Bronchial epithelial cell (primary cell): ENCODE data around the gene FAM13A. TPM values are rescaled to one million over a fixed set of nuclear protein-coding genes. Genes with fewer than 3 reads are reported as not detected.

Source experiments
- DNase-seq: peaks from one replicate; pipeline ENCODE4 v3.0.0-alpha.2; 2010; ENCODE audit warnings: low read depth
- FAIRE-seq: peaks from 2 replicates; lab custom pipeline; 2011; peaks lifted over from hg19 to GRCh38; lab: Jason Lieb, UNC
- H3K27me3 ChIP-seq: 2 replicates; pipeline ENCODE4 v1.5.1; 2011; ENCODE audit warnings: low read length; ENCODE audit not compliant: control insufficient read depth, insufficient read depth
- H3K36me3 ChIP-seq: 2 replicates; pipeline ENCODE4 v1.5.1; 2011; ENCODE audit warnings: low read length; ENCODE audit not compliant: control insufficient read depth, insufficient read depth
- H3K4me3 ChIP-seq: 2 replicates; pipeline ENCODE4 v1.5.1; 2011; ENCODE audit warnings: mild to moderate bottlenecking, low read depth, low read length, control low read depth
- CTCF ChIP-seq: IDR thresholded peaks from 2 replicates; pipeline ENCODE4 v1.5.1; 2011; ENCODE audit warnings: mild to moderate bottlenecking, moderate library complexity, low read length, control low read depth, inconsistent platforms; ENCODE audit not compliant: insufficient read depth, severe bottlenecking
- total RNA-seq: library from RNA; depleted of rRNA; stranded (reverse); fragments of >200 nt; gene quantifications from 2 replicates; pipeline ENCODE4 v1.2.1, GENCODE V29; 2014

The FAM13A gene
- total RNA-seq, 1 donor from 2014 or later = 5.8 TPM

- no peak for TF ChIP-seq CTCF
- FAIRE-seq (no peak), DNase-seq (no peak)
- Histone ChIP-seq H3K4me3 (no peak overlapping the region), H3K36me3 (no peaks in the 10 kb centered on the region), H3K27me3 (no peaks in the 10 kb centered on the region)
Measured at GRCh38 chr4:88771883-88772450, 285.0 kb downstream of the FAM13A start.

- no peak for TF ChIP-seq CTCF
- H3K27me3 ChIP-seq = no peaks in the 10 kb centered on the region
- H3K4me3 ChIP-seq = no peak overlapping the region
- no peaks in the 10 kb centered on the region for H3K36me3 ChIP-seq
- FAIRE-seq (peak; percentile 93), DNase-seq (peak; percentile 75)
Measured at GRCh38 chr4:88765729-88766128, 291.3 kb downstream of the FAM13A start.

- DNase-seq (no peak), FAIRE-seq (no peak)
- TF ChIP-seq CTCF = no peak
- H3K4me3 ChIP-seq = no peak overlapping the region
- no peaks in the 10 kb centered on the region for H3K36me3 ChIP-seq
- H3K27me3 ChIP-seq = no peaks in the 10 kb centered on the region
Measured at GRCh38 chr4:88763075-88763474, 293.9 kb downstream of the FAM13A start.

- no peak for DNase-seq
- Histone ChIP-seq H3K36me3 (no peaks in the 10 kb centered on the region), H3K27me3 (no peaks in the 10 kb centered on the region), H3K4me3 (no peak overlapping the region)
- no peak for TF ChIP-seq CTCF
- peak; percentile 79 for FAIRE-seq
Measured at GRCh38 chr4:88761861-88762523, 295.0 kb downstream of the FAM13A start.

GRCh38 chr4:88761342-88761741 lies 295.6 kb downstream of the FAM13A start:
- Histone ChIP-seq H3K27me3 (no peaks in the 10 kb centered on the region), H3K36me3 (no peaks in the 10 kb centered on the region), H3K4me3 (no peak overlapping the region)
- no peak for FAIRE-seq
- no peak for TF ChIP-seq CTCF
- no peak for DNase-seq
